ENCODE results near the gene EIF4E.
"Not testable (repeated sequence)": the region's sequence is repeated elsewhere in the genome, so short reads cannot be mapped to it uniquely, and the experiment has no call there.

DNA sequence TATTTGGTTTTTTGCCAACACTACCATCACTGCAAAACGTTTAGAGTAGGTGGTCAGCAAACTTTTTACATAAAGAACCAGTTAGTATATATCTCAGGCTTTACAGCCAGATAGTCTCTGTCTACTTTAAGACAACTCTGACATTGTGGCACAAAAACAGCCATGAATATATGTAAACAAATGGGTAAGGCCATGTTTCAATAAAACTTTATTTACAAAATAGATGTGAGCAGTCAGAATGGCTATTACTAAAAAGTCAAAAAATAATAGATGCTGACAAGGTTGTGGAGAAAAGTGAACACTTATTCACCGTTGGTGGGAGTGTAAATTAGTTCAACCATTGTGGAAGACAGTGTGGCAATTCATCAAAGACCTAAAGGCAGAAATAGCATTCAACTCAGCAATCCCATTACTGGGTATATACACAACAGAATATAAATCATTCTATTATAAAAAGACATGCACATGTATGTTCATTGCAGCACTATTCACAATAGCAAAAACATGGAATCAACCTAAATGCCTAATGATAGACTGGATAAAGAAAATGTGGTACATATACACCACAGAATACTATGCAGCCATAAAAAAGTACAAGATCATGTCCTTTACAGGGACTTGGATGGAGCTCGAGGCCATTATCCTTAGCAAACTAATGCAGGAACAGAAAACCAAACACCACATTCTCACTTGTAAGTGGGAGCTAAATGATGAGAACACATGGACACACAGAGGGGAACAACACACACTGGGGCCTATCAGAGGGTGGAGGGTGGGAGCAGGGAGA lies 56.6 kb downstream of the EIF4E start:
- TF ChIP-seq, protein P1, sequence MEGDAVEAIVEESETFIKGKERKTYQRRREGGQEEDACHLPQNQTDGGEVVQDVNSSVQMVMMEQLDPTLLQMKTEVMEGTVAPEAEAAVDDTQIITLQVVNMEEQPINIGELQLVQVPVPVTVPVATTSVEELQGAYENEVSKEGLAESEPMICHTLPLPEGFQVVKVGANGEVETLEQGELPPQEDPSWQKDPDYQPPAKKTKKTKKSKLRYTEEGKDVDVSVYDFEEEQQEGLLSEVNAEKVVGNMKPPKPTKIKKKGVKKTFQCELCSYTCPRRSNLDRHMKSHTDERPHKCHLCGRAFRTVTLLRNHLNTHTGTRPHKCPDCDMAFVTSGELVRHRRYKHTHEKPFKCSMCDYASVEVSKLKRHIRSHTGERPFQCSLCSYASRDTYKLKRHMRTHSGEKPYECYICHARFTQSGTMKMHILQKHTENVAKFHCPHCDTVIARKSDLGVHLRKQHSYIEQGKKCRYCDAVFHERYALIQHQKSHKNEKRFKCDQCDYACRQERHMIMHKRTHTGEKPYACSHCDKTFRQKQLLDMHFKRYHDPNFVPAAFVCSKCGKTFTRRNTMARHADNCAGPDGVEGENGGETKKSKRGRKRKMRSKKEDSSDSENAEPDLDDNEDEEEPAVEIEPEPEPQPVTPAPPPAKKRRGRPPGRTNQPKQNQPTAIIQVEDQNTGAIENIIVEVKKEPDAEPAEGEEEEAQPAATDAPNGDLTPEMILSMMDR (IDR thresholded peaks at IDR 0.05) = not testable (repeated sequence)
- TF ChIP-seq POLR2A, POLR2AphosphoS5 (IDR thresholded peaks at IDR 0.05): not testable (repeated sequence)

Measured in upper lobe of left lung (tissue), 4 donors.